GM18498 (cell line): ENCODE measurements around the gene CXXC1.
"Not testable (repeated sequence)": the region's sequence is repeated elsewhere in the genome, so short reads cannot be mapped to it uniquely, and the experiment has no call there.

Experiments
- ATAC-seq: cut with Tn5 transposase; IDR thresholded peaks from one replicate; pipeline ENCODE4 v1.9.1; 2021; ENCODE audit warnings: mild to moderate bottlenecking, moderate library complexity; ENCODE audit not compliant: unreplicated experiment

Gene CXXC1

GRCh38 chr18:50298443-50299284 is 11.2 kb upstream of the CXXC1 start:
- no peak for ATAC-seq

GRCh38 chr18:50297621-50298442 is 10.3 kb upstream of the CXXC1 start:
- ATAC-seq = peak; percentile 100

GRCh38 chr18:50293039-50293438 is 5.5 kb upstream of the CXXC1 start:
- ATAC-seq = no peak

GRCh38 chr18:50289108-50289443 is 1.6 kb upstream of the CXXC1 start:
- no peak for ATAC-seq

- ATAC-seq = not testable (repeated sequence)
These were observed 1.0 kb upstream of the CXXC1 start for GRCh38 chr18:50288348-50289107.

GRCh38 chr18:50287028-50287440 is 458 bp downstream of the CXXC1 start:
- ATAC-seq = no peak

DNA sequence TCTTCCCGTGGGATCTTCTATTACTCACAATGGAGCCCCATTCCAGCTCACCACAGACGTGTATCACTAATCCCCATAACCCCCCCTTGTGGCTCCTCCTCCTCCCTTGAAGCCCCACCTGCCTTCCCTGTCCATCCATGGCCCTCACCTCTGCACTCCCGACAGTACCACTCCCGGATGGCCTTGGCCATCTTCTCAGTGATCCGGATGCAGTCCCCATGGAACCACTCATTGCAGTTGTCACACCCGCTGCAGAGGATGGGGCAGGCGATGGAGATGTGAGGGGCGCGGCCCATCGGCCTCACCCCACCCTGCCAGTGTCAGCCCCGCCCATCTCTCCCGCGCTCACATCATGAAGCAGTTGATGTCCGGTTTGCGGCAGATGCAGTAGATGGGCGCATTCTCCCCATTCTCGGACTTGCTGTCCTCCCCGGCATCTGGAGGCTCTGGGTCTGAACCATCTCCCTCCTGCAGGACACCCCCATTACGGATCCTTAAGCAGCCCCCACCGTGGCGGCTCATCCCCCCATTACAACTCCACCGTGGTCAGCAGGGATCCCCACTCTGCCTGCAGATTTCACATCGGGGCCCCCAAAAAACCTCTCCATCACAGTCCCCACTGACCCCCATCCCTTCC is 983 bp downstream of the CXXC1 start:
- no peak for ATAC-seq

DNA sequence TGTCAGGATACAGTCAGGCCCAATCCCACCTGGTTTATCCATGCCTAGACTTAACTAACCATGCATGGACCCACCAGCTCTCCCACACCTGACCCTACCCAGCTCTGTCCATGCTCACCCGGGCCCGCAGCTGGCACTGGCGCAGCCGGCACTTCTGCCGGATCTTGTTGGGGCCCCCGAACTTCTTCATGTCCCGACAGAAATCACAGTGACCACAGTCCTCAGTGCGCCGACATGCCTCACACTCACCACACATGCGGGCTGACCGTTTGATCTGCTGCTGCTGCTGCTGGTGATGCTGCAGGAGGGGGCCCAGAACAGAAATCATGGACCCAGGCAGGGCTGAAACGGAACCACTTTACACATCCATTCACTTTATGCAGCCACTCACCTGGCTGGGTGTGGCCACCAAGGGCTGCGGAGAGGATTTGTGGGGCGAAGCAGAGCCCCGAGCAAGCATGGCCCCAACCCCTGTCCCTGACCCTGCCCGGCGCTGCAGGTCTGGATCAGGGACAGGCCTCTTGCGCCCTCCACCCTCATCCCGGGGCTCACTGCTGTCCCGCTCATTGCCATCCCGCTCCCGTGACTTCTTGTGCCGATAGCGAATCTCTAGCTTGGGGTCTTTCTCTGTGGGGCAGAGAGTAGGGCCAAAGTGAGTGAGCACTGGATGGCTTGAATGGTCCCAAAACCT is 1.7 kb downstream of the CXXC1 start:
- no peak for ATAC-seq

GRCh38 chr18:50285071-50285470 is 2.4 kb downstream of the CXXC1 start:
- ATAC-seq = no peak

DNA sequence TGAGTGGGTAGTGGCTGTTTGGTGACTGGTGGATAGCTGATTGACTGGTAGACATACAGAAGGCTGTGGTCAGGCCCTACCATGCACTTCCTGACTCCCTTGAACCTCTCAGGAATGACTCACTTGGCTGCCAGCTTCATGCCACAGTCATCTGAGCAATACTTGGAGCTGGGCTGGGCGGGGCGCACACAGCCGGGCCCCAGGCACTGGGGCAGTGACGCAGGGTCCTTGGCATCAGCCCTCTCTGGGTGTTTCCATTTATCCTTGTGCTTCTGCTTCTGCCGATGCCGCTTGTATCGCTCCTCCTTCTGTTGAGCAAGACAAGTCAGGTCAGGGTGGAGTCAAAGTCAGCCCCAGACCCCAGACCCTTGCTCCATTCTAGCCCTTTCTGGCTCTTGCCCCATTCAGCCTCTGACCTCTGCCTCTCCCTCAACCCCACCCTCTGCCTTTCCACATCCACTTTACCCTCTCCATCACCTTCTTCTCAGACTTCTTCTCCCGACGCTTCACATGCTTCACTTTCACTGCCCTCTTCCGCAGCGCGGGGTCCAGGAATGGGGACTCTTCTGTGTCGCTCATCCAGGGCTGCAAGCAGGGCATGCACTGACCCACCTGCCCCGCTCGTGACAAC is 3.1 kb downstream of the CXXC1 start:
- no peak for ATAC-seq

DNA sequence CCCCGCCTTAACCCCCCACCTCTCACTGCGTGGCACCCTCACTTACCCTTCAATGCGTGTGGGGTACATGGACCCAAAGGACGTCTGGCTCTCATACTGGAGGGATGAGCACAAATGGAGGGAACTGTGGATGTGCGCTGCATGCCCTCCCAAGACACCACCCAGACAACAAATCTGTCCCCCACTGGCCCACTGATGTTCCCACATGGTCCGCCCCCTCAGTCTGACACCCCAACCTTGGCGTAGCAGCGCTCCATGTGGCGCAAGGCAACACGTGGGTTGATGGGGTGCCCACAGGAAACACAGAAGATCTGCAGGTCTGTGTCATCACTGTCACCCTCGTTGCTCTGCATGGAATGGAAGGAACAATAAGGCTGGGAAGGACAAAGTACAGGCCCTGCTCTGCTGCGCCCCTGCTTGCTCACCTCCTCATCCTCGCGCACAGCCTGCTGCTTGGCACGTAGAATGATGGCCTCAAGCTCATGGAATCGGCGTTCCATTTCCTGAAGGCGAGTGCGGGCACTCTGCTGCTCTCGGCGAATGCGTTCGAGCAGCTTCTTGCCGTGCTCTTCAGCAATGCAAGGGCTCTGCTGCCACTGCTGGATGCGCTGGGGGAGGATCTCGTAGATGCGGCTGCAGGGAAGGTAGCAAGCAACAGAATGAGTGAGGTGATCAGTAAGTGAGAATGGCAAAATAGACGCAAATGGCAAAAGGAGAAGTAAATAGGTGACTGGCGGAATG is 3.9 kb downstream of the CXXC1 start:
- no peak for ATAC-seq

- no peak for ATAC-seq
These were observed 4.8 kb downstream of the CXXC1 start for GRCh38 chr18:50282521-50283335.

- no peak for ATAC-seq
These were observed 5.4 kb downstream of the CXXC1 start for GRCh38 chr18:50281972-50282520.

DNA sequence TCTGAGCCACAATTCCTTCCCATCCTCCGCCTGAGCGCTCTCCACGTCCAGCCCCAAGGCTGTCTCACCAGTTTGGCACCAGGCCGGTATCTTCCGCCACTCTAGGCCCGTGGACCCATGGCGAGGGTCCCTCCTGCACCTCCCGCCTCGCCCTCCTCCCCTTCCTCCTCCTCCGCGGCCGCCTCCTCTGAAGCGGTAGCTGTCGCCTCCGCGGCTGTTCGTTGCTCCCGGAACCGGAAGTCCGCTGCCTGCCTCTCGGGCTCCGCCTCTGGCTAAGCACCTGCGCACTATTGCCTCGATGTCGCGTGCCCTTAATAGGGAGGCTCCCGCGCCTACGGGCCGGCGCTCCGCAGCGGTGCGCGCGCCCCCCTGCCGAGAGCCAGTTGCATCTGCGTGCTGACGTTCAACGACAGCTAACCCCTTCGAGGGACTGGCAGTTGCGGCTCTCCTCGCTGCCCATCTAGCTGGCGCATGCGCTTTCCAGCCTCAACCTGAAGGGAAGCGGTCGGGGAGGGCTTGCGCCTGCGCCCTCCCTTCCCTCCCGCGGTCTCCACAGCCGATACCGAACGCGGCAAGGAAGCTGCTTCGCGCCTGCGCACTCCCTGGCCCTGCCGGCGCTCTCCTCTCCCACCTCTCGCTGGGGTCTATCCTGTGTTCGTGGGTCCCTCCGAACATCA is 6.1 kb downstream of the CXXC1 start, which contains the start of gene MBD1:
Gene MBD1 (minus strand): TSS at position 229 of the 677 bp plus-strand sequence. CDS start 1,531 bp downstream, outside the sequence.
- ATAC-seq = peak; percentile 89

DNA sequence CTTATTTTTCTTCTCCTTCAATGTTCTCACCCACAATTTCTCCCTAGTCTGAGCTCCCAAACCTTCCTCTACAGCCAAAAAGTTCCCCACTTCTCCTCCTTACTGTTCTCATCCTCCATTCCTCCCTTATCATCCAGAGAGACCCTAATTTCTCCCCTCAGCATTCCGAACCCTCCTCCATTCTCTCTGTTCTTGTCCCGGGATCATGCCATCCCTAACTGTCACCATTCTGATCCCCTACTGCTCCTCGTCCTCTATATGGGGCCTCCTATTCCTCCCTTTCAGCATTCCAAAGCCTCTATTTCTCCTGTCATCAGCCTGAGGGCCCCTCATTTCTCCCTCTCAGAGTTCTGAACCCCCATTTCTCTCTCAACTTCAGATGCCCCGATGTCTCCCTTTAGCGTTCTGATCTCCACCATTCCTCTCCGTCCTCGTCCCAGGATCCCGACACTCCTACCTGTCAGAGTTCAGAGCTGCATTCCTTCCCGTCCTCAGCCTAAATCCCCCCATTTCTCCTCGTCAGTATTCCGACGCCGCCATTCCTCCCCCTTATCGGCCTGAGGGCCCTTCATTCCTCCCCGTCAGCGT is 6.7 kb downstream of the CXXC1 start:
- ATAC-seq = no peak

DNA sequence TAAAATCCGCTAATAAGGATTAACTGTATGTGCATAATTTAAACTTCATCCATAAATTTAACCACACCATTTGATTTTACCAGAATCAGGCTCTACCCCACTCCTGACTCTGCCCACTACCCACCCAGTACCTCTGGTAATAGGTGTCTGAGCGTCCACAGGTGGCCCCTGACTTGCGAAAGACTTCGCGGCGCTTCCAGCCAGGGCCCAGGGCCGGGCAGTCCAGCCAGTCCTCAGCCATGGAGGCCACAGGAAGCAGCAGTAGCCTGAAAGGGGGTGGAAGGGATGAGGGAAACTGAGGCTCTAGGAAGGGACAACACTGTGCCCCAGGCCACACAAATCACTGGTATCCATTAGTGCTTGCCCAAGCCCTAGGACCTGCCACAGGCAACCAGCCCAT is 7.7 kb downstream of the CXXC1 start:
- no peak for ATAC-seq

DNA sequence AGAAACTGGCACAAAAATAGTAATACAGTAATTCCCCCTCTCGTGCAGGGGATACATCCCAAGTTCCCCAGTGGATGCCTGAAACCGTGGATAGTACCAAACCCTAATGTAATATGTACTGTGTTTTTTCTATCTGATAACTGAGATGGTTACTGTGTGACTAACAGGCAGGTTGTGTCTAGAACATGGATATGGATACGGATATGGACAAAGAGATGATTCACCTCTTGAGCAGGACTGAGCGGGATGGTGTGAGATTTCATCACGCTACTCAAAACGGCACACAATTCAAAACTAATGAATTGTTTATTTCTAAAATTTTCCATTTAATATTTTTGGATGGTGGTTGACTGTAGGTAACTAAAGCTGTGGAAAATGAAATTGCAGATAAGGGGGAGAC is 9.6 kb downstream of the CXXC1 start:
- no peak for ATAC-seq
